Hindlimb muscle (tissue), 1 donor: Measurements from ENCODE around the gene MBP. TPM values are rescaled to one million over a fixed set of nuclear protein-coding genes. Genes with fewer than 3 reads are reported as not detected.
A peak's percentile ranks its signal among the peaks of the same experiment; 100 is the strongest.

Source experiments
- DNase-seq: peaks from one replicate; pipeline ENCODE4 v3.0.0-alpha.2; 2013
- polyA plus RNA-seq: library from polyadenylated mRNA; unstranded; fragments of 120-200 nt; gene quantifications from one replicate; pipeline ENCODE4 v1.2.1, GENCODE V29; 2013; ENCODE audit not compliant: insufficient read length

The MBP gene
- polyA plus RNA-seq, 1 donor, result 18.5 TPM

DNA sequence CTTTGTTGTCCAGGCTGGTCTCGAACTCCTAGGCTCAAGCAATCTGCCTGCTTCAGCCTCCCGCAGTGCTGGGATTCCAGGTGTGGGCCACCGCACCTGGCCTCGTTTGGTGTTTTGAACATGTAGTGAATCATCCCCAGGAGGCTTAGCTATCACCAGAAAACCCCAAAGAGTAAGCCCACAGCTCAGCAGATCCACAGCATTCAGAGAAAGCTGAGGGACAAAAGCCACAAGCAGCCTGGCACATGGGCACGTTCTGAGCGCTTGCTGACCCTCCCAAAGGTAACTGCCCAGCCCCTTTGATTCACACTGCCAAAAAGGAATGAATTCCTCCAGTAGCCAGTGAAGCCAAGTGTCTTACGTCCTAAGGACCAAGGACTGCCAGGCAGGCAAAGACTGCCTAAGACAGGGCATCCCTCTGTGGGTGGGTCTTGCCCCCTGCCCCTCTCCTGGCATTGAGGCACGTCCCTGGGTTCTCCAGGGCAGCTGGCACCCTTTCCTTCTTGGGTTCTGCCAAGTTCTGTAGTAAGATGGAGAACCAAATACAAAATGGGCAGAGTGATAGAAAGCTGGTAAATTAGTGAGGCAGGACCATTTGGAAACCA is 31.7 kb downstream of the MBP start:
- no peak for DNase-seq

DNA sequence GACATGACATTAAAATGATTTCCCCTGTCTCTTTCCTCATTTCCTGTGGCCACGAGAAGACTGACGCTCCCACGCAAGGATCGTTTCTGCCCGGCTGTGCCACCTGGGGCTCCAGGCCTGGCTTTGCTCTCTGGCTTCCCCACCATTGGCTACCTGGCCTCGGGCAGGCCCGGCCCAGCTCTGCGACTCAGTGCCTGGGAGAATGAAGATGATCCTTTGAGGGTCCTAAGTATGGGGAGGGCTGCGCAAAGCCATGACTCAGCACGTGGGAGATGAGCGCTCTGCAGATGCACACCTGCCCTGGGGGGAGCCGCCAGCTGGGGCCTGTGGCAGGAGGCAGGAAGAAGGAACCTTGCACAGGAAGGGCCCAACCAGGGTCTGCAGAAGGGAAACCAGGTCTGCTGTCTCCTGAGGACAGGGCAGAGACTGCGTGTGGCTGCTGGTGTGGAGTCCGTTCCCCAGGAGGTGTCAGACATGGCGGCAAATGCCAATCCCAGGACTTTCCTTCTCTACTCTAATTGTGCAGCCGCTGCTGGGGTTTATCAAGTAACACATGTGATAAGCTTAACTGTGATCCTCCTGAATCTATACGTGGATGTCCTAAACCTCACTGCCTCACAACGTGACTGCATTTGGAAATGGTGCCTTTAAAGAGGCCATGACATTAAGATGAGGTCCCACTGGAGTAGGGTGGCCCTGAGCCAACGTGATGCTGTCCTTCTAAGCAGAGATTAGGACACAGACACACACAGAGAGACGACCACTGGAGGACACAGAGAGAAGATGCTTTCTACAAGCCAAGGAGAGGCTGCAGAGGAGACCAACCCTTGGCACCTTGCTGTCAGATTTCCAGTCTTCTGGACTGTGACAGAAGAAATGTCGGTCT is 32.9 kb downstream of the MBP start:
- DNase-seq, result no peak

DNA sequence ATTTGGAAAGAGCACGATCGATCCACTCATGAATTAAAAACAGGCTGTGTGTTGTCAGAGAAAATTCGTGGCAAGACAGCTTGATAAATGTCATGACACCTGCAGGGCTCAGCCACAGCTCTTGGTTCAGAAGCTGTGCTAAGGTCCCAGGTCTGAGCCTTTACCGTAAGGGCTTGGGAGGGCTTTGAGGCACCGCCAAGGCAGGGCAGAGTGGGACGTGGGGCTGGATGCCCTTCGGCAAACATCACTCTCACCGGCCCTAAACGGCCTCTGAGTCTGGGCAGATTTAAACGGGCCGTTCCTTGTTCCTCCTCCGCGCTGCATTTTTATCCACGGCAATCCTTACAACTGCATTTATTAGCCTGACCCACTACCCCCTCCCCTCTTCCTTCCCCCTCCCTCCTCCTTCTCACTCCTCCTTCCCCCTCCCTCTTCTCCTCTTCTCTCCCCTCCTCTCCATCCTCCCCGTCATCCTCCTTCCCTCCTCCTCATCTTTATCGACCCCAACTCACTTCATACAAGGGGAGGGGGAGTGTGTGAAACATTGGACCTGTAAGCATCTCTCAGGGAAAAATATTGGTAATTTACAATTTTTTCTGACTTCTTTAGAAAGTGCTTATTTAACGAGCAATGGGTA is 33.9 kb downstream of the MBP start:
- DNase-seq, result no peak

DNA sequence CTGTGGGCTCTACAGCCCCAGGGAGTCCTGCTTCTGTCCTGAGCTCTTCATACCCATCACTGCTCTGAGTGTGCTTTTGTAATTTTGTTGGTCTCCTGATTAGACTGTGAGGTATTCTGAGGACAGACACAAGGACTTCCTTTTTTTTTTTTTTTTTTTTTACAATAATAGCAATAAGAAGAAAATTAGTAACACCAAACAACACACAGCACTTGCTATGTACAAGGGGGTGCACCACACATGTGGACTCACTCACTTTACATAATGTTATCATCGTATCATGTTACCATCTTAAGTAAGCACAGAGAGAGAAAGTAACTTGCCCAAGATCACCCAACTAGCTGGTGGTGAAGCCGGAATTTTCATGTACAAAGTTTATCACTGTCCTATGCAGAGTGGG is 34.6 kb downstream of the MBP start:
- DNase-seq, result no peak

DNA sequence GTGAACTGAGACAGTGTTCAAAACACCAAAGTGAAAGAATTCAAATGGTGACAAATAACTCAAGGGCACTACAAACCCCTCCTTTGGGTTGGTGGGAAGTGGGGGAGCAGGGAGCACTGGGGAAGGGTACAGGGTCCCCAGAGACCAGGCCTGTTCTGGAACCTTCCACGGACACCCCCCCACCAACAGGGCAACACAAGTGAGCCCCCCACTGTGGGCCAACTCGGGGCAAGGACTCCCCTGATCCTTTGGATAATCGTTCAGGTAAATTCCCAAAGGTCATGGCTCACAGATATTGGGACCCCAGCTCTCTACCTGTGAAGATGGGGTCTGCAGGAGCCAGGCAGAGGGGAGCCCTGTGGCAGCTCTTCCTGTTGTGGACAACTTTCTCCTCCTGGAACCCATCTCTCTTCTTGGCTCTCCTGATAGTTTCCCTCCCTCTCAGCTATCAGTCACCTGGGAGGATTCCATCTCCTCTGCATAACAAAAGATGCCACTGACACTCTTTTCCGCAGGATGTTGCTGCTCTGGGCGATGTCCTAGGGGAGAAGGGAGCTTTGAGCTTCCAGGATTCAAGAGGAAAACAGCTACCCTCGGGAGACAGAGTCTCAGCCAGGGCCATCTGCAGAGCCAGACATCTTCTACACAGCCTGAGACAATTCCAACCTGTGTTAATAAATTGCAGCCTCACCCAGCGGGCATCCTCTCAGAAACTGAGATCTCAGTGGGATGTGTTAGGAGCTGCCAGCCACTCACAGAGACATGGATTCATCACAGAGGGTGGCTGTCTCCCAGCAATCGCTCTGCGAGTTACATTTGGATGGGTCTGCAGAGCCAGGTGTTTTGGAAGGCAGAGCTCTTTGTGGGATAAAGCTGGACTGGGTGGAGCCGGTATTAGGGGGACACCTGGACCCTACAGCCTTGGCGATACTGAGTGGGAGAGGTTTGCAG is 35.4 kb downstream of the MBP start:
- no peak for DNase-seq

DNA sequence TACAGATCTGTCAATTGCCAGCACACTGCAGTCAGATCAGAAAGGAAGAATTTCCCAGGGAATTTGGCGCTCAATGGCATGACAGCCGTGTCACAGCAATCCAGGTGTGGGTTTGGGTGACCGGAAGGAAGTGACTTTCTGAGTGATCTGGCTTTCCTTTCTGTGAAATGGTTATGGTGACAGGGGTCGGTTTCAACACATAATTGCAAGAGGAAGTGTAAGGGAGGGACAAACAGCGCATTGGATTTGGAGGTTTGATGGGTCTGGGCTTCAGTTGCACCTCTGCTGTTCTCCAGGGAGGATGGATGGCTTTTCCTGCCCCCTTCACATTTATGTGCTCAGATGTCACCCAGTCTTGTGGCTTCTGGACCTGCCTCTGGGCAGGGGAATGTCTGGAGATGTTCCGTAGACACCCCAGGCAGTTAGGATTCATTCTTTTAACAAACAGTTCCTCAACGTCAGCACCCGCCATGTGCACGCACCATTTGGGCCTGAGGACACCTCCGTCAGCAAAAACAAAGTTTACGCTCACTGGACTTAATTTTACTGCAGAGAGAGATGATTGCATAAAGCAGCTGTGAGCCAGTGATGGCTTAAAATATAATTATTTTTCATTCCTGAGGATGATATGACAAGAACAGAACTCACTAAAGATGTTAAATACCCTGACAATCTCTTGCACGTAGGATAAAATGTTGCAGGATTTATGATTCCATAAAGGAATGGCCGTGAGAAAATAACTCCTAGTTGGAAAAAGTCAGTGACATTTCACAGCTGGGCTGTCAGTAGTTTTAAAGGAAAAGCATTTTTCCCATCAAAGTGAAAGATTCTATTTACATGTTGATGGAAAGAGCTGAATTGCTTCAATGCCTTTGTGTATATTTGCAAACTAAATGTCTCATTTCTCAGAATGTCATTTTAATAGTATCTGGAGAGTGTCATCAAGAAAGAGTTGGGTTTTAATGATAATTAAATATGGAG is 36.9 kb downstream of the MBP start:
- no peak for DNase-seq

DNA sequence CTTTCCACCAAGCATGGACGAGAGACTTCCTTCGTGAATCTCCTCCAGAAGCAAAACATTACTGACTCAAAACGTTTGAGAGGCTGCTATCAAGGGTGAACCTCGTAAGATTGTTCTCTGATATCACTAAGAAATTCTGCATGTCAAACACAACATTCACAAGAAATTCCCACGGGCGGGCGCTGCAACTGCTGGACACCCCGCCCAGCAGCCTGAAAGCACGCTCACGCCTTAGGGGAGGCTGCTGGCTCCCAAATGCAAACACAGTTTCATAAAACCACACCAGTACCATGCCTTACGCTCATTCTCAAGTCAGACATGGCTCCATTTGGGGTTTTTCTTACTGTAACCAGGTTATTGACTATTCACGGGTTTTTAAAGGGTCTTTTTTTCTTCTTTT is 39.0 kb downstream of the MBP start:
- no peak for DNase-seq

DNA sequence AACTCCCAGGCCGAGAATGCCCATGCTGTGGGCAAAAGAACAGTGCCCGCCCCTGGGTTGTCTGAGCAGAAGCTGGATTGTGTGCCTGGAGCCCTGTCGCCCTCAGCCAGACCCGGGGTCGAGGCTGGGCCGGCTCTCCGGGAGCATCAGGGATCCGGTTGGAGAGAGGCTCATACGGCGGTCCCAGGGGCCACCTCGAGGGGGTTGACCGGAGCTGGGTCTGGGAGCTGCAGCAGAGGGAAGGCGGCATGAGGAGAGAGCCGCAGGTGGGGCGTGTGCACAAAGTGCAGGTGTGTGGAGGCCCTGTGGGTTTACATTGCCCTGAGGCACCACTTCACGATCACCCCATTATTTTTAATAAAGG is 39.5 kb downstream of the MBP start:
- DNase-seq, result no peak

DNA sequence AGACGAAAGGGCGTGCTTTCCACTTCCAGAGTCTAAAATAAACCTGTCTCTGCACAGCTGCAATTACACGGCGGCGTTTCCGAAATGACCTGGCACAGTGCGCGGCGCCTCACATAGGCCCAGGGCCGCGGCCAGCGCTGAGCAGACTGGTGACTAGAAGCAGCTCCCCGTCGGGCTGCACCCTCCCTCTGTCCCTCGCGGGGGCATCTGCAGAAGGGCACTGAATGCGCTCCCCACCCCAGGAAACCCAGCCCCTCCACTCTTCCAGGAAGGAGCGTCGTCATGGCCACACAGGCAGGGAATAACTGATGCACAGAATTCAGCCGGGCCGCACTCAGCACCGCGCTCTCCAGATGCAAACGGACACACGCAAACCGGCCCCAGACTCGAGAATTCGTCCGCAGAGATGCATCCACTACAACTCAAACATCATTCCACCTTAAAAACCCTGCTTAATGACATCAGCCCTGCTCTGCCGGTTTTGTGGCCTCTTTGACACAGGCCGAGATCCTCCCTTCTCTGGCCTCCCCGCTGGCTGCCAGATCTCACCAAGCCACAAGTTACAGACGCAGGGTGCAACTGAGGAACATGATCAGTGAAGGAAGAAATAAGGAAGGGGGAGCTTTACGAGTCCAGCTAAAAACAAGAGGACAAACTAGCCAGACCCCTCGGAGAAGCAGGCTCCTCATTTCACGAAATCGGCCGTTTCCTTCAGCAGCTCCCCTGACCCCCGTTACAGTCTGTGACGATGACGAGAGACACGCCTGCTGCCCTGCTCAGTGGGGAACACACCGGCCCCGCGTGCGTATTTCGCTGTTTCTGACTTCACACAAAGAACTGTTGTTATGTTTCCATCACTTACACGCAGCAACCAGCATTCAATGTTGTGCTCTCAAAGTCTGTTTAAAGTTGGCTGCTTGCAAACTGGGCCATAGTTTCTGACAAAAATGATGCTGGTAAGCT is 40.2 kb downstream of the MBP start:
- no peak for DNase-seq

DNA sequence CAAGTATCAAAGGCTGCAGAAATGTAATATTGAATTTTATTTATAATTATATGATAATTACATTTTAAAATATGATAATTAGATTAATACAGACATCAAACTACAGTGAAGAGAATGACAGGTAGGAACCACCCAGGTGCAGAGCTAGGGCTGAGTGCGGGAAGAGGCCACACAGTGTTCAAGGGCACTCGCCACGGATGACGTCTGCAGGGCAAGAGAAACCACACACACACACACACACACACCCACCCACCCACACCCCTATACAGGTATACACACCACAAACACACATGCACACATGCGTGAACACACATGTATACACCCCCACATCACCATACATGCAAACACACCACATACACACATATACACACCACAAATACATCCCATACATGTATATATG is 41.2 kb downstream of the MBP start:
- DNase-seq, result no peak

DNA sequence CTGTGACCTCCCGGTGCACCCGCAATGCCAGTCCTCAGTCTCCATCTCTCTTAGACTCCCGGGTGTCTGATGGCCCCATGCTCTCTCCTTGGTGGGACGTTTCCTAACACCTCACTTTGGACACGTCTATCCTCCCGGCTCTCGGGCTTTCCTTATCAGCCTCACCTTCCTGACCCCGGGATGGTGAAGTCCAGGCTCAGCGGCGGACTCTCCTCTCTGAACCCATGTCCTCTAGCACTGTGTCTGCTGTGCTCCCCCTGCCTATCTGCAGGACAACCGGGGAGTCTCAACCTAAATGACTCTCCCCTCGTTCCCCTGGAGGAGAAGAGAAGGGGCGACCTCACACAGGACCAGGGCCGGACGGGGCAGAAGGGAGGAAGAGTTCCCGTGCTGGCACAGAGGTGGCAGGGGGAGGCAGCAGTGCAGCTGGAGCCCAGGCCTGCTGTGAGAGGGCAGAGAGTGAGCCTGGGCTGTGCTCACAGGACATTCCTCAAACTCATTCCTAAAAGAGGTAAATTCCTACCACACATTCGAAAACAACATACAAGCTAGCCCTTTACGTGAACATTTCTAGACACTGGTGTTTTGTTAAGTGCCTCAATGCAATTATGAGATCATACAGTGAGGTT is 41.9 kb downstream of the MBP start:
- no peak for DNase-seq

DNA sequence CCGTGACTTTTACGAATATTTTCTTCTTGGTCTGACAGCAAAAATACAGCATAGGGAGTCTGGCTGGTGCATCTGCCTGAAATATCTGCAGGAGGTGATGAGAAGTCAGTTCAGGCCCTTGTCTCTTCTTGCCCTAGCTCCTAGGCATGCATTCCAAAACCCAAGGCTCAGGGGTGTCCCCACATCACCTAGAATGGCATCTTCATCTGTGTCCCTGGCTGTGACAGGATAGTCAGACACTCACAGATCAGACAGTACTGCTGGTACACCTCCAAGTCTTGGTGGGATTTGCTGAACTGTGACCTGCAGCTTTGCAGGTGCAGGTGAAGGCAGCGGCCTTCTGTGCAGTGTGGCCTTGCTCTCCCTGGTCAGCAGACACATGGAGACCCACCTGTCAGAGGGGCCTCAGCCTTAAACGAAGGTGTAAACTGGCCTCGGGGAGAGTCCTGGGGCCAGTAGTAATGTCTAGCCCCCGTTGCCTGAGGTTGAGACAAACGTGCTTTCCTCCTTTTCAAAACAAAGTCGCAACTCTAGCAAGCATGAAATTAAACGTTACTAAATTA is 42.8 kb downstream of the MBP start:
- DNase-seq, result no peak

DNA sequence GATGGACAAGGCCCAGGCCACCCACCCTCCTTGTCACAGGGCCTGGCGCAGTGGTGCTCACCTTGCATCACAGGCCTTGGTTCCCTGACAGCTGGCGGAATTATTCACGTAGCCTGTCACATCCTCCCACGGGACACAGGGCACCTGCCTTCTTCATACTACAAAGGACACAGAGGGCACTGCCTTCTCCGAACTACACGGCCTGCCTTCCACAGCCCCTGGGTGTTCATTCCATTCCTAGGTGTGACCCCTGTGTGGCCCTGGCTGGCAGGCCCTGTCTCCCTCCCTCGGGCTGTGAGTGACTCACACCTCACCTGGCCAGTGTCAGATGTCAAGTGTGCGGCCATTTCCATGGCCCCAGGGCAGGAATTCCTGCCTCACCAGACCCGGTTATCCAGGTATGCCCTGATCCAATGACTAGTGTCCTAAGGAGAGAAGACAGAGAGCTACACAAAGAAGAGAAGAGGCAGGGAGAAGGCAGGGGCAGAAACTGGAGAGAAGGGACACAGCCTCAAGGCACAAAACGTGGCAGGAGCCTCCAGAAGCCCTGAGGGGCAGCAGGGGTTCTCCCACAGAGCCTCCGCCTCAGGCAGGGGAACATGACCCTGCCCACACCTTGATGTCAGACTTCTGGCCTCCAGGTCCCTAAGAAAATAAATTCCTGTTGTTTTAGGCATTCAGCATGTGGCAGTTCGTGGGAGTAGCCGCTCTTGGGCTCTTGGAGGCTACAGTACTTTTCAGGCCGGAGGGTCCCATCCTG is 43.4 kb downstream of the MBP start:
- DNase-seq, result no peak

DNA sequence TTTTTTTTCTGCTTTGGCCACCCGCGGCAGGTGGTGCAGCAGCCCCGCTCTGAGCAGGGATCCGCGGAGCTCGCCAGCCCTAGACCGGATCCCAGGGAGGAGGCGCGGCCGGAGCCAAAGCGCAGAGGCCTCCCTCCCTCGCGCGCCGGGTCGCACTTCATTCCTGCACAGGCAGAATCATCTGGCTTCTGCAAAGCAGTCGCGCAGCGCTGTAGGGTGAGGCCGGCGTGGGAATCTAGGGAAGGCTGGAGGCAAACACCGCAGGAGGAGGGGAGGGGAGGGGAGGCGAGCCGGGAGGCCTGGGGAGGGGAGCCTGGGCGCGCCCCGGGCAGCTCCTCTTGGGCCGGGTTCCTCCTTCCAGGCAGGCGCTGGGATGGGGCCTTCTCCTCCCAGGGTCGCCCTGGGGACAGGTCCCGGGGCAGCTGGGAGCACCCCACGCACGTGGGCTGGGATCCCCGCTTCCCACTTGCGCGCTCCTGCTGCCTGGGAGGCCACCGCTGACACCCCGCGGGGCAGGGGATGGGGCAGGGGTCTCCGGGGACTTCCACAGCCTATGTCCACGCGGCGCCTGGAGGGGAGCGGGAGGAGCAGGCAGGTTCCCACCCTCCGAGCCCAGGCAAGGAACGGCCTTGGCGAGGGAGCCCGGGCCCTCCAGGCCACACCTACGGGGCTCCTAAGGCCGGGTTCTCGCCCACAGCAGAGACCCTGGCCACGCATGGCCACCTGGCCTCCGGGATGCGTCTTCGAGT is 45.0 kb downstream of the MBP start:
- peak; percentile 66 for DNase-seq

DNA sequence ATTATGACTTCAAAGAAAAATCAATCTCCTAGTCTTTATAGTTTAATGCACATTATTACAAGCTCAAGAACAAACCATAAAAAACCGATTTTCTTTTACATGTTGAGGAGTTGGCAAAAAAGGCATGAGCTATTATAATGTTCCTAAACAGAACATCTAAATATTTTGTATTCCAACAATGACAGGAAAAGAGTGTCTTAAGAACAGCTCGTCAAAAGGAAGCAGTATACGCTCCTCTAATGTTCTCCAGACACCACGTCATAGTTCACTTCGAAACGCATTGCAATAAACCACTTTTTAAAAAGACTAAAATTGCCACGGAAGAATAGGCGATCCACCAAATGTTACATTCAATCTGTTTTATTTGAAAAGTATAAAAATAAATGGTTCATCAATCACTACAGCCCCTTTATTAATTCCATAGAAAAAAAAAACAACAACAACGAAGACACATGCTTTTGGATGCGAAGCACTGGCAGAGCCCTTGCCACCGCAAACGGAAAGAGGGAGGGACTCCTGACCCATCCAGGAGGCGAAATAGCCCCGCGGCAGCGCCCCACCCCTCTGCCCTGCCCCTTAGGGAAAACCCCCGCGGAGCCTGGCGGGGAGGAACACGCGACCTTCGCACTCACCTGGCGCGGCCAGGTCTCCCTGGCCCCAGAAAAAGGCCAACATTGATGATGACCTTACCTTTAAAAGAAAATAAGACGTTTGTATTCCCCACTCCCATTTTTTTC is 45.8 kb downstream of the MBP start:
- DNase-seq, result no peak

DNA sequence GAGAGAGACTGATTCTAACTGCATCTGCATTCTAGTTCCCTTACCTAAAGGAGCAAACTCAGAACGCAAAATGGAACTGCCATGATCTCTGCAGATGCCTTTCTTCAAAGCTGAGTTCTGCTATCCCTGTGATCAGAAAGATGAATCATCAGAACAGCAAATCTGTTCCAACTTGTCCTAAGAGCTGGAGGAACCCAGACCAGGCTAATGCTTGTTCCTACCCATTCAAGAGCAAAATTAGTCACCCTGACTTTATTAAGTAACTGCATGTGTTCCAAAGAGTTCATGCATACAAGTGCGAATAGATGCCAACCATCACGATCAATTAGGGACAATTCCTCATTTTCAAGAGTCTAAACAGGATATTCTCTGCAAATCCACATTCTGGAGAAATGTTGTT is 46.5 kb downstream of the MBP start:
- DNase-seq, result no peak

DNA sequence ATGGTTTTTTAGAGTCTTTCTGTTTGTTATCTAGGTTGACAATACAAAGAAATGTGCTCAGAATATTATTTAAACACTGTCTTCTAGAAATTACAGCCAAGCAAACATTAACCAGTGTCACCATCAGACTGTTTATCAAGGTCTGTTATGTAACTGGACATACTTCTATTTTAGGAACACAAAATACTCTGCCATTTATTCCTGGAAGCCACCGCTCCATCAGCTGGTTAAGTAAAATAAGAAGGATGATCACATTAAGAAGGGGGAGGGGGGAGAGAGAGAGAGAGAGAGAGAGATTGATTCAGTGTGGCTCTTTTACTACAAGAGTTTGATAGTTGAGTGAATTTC is 47.9 kb downstream of the MBP start:
- no peak for DNase-seq
